NCI-H2029 (cell line): ENCODE measurements around the gene VAV3.
"Not testable (repeated sequence)": the region's sequence is repeated elsewhere in the genome, so short reads cannot be mapped to it uniquely, and the experiment has no call there.

Experiments
- DNase-seq: peaks from one replicate; lab custom pipeline; 2025; lab: John Stamatoyannopoulos, UW

Gene VAV3

GRCh38 chr1:107739651-107740050, 225.3 kb downstream of the VAV3 start:
- DNase-seq, result no peak

- DNase-seq, result no peak
These were observed 225.8 kb downstream of the VAV3 start for GRCh38 chr1:107739201-107739600.

GRCh38 chr1:107733401-107733800, 231.6 kb downstream of the VAV3 start:
- DNase-seq, result not testable (repeated sequence)

- DNase-seq, result no peak
These were observed 237.1 kb downstream of the VAV3 start for GRCh38 chr1:107727866-107728265.

- DNase-seq, result no peak
These were observed 238.1 kb downstream of the VAV3 start for GRCh38 chr1:107726860-107727259.

- DNase-seq, result no peak
These were observed 240.3 kb downstream of the VAV3 start for GRCh38 chr1:107724648-107725047.

- DNase-seq, result not testable (repeated sequence)
These were observed 244.8 kb downstream of the VAV3 start for GRCh38 chr1:107720210-107720609.

- DNase-seq, result no peak
These were observed 255.0 kb downstream of the VAV3 start for GRCh38 chr1:107710005-107710404.

GRCh38 chr1:107707111-107707510, 257.9 kb downstream of the VAV3 start:
- DNase-seq, result no peak

- no peak for DNase-seq
These were observed 258.8 kb downstream of the VAV3 start for GRCh38 chr1:107706182-107706581.

- no peak for DNase-seq
These were observed 260.1 kb downstream of the VAV3 start for GRCh38 chr1:107704911-107705310.

- no peak for DNase-seq
These were observed 261.9 kb downstream of the VAV3 start for GRCh38 chr1:107702946-107703571.

- DNase-seq, result not testable (repeated sequence)
These were observed 264.3 kb downstream of the VAV3 start for GRCh38 chr1:107700651-107701050.

- DNase-seq, result no peak
These were observed 266.8 kb downstream of the VAV3 start for GRCh38 chr1:107698161-107698560.

GRCh38 chr1:107695341-107695740, 269.6 kb downstream of the VAV3 start:
- no peak for DNase-seq

- no peak for DNase-seq
These were observed 272.2 kb downstream of the VAV3 start for GRCh38 chr1:107692580-107693345.

- DNase-seq, result no peak
These were observed 273.4 kb downstream of the VAV3 start for GRCh38 chr1:107691540-107691939.

GRCh38 chr1:107690491-107690890, 274.5 kb downstream of the VAV3 start:
- no peak for DNase-seq

GRCh38 chr1:107689733-107690132, 275.2 kb downstream of the VAV3 start:
- DNase-seq, result no peak

- no peak for DNase-seq
These were observed 275.8 kb downstream of the VAV3 start for GRCh38 chr1:107689159-107689558.

- DNase-seq, result no peak
These were observed 276.9 kb downstream of the VAV3 start for GRCh38 chr1:107687849-107688753.

GRCh38 chr1:107683683-107684082, 281.3 kb downstream of the VAV3 start:
- no peak for DNase-seq
